Measurements from ENCODE around the gene NPAT.

Gene NPAT

GRCh38 chr11:108220721-108221336 is 1.6 kb downstream of the NPAT start:
- Histone ChIP-seq H3K36me3 (ENCODE audit: control insufficient read depth in 1 of 2, insufficient read depth in 2 of 2, low read length in 2 of 2) (no peaks in the 10 kb centered on the region), H3K9ac (ENCODE audit: low read depth in 1 of 2, low read length in 2 of 2) (peak overlapping the region; percentile 35 to 98), H3K4me3 (ENCODE audit: low read depth in 1 of 2, low read length in 2 of 2) (peak overlapping the region; percentile 91 to 99), H3K9me3 (ENCODE audit: control insufficient read depth in 1 of 2, low read length in 2 of 2) (no peaks in the 10 kb centered on the region), H3K4me1 (ENCODE audit: control insufficient read depth in 1 of 2, insufficient read depth in 2 of 2, low read length in 2 of 2) (peaks cover 21 to 30% of the 10 kb centered on the region in 2 donors), H3K27me3 (ENCODE audit: control insufficient read depth in 1 of 2, insufficient read depth in 2 of 2, low read length in 2 of 2) (no peaks in the 10 kb centered on the region), H3K27ac (ENCODE audit: low read depth, low read length) (no peak overlapping the region)

- Histone ChIP-seq H3K9ac (ENCODE audit: low read depth in 1 of 2, low read length in 2 of 2) (no peak overlapping the region), H3K4me3 (ENCODE audit: low read depth in 1 of 2, low read length in 2 of 2) (no peak overlapping the region), H3K27me3 (ENCODE audit: control insufficient read depth in 1 of 2, insufficient read depth in 2 of 2, low read length in 2 of 2) (no peaks in the 10 kb centered on the region), H3K27ac (ENCODE audit: low read depth, low read length) (no peak overlapping the region), H3K9me3 (ENCODE audit: control insufficient read depth in 1 of 2, low read length in 2 of 2) (no peaks in the 10 kb centered on the region), H3K36me3 (ENCODE audit: control insufficient read depth in 1 of 2, insufficient read depth in 2 of 2, low read length in 2 of 2) (no peaks in the 10 kb centered on the region), H3K4me1 (ENCODE audit: control insufficient read depth in 1 of 2, insufficient read depth in 2 of 2, low read length in 2 of 2) (peaks cover 17 to 22% of the 10 kb centered on the region in 2 donors)
These were observed 3.3 kb downstream of the NPAT start for GRCh38 chr11:108218912-108219783.

- H3K27ac ChIP-seq (ENCODE audit: low read depth, low read length) = no peak overlapping the region
- H3K9me3 ChIP-seq (ENCODE audit: control insufficient read depth in 1 of 2, low read length in 2 of 2) = no peaks in the 10 kb centered on the region
- no peak overlapping the region for H3K4me3 ChIP-seq (ENCODE audit: low read depth in 1 of 2, low read length in 2 of 2)
- peaks cover 0 to 4% of the 10 kb centered on the region in 2 donors for H3K36me3 ChIP-seq (ENCODE audit: control insufficient read depth in 1 of 2, insufficient read depth in 2 of 2, low read length in 2 of 2)
- H3K9ac ChIP-seq (ENCODE audit: low read depth in 1 of 2, low read length in 2 of 2) = no peak overlapping the region
- H3K4me1 ChIP-seq (ENCODE audit: control insufficient read depth in 1 of 2, insufficient read depth in 2 of 2, low read length in 2 of 2) = peaks cover 10 to 16% of the 10 kb centered on the region in 2 donors
- H3K27me3 ChIP-seq (ENCODE audit: control insufficient read depth in 1 of 2, insufficient read depth in 2 of 2, low read length in 2 of 2) = no peaks in the 10 kb centered on the region
These were observed 4.0 kb downstream of the NPAT start for GRCh38 chr11:108218455-108218854.

- Histone ChIP-seq H3K9ac (ENCODE audit: low read depth in 1 of 2, low read length in 2 of 2) (no peak overlapping the region), H3K4me3 (ENCODE audit: low read depth in 1 of 2, low read length in 2 of 2) (no peak overlapping the region), H3K27me3 (ENCODE audit: control insufficient read depth in 1 of 2, insufficient read depth in 2 of 2, low read length in 2 of 2) (no peaks in the 10 kb centered on the region), H3K27ac (ENCODE audit: low read depth, low read length) (no peak overlapping the region), H3K36me3 (ENCODE audit: control insufficient read depth in 1 of 2, insufficient read depth in 2 of 2, low read length in 2 of 2) (peaks cover 0 to 4% of the 10 kb centered on the region in 2 donors), H3K9me3 (ENCODE audit: control insufficient read depth in 1 of 2, low read length in 2 of 2) (no peaks in the 10 kb centered on the region), H3K4me1 (ENCODE audit: control insufficient read depth in 1 of 2, insufficient read depth in 2 of 2, low read length in 2 of 2) (peaks cover 10 to 16% of the 10 kb centered on the region in 2 donors)
These were observed 5.5 kb downstream of the NPAT start for GRCh38 chr11:108216988-108217387.

- Histone ChIP-seq H3K27me3 (ENCODE audit: control insufficient read depth in 1 of 2, insufficient read depth in 2 of 2, low read length in 2 of 2) (no peaks in the 10 kb centered on the region), H3K9ac (ENCODE audit: low read depth in 1 of 2, low read length in 2 of 2) (no peak overlapping the region)
These were observed 8.7 kb downstream of the NPAT start for GRCh38 chr11:108213784-108214183.

GRCh38 chr11:108210441-108210840 is 12.0 kb downstream of the NPAT start:
- H3K4me3 ChIP-seq (ENCODE audit: low read depth in 1 of 2, low read length in 2 of 2) = no peak overlapping the region
- H3K4me1 ChIP-seq (ENCODE audit: control insufficient read depth in 1 of 2, insufficient read depth in 2 of 2, low read length in 2 of 2) = no peaks in the 10 kb centered on the region
- no peak overlapping the region for H3K27ac ChIP-seq (ENCODE audit: low read depth, low read length)
- no peaks in the 10 kb centered on the region for H3K27me3 ChIP-seq (ENCODE audit: control insufficient read depth in 1 of 2, insufficient read depth in 2 of 2, low read length in 2 of 2)
- peaks cover 24 to 40% of the 10 kb centered on the region in 2 donors for H3K36me3 ChIP-seq (ENCODE audit: control insufficient read depth in 1 of 2, insufficient read depth in 2 of 2, low read length in 2 of 2)
- H3K9me3 ChIP-seq (ENCODE audit: control insufficient read depth in 1 of 2, low read length in 2 of 2) = peaks cover 12 to 15% of the 10 kb centered on the region in 2 donors
- H3K9ac ChIP-seq (ENCODE audit: low read depth in 1 of 2, low read length in 2 of 2) = no peak overlapping the region

More at GRCh38 chr11:108213784-108214183, 8.7 kb downstream of the NPAT start:
- no peak overlapping the region for H3K27ac ChIP-seq (ENCODE audit: low read depth, low read length)
- H3K36me3 ChIP-seq (ENCODE audit: control insufficient read depth in 1 of 2, insufficient read depth in 2 of 2, low read length in 2 of 2) = peaks cover 0 to 8% of the 10 kb centered on the region in 2 donors
- no peaks in the 10 kb centered on the region for H3K4me1 ChIP-seq (ENCODE audit: control insufficient read depth in 1 of 2, insufficient read depth in 2 of 2, low read length in 2 of 2)
- no peak overlapping the region for H3K4me3 ChIP-seq (ENCODE audit: low read depth in 1 of 2, low read length in 2 of 2)
- H3K9me3 ChIP-seq (ENCODE audit: control insufficient read depth in 1 of 2, low read length in 2 of 2) = no peaks in the 10 kb centered on the region

- H3K4me1 ChIP-seq (ENCODE audit: control insufficient read depth in 1 of 2, insufficient read depth in 2 of 2, low read length in 2 of 2) = no peaks in the 10 kb centered on the region
- H3K9me3 ChIP-seq (ENCODE audit: control insufficient read depth in 1 of 2, low read length in 2 of 2) = peaks cover 17 to 24% of the 10 kb centered on the region in 2 donors
- H3K36me3 ChIP-seq (ENCODE audit: control insufficient read depth in 1 of 2, insufficient read depth in 2 of 2, low read length in 2 of 2) = peaks cover 24 to 48% of the 10 kb centered on the region in 2 donors
- no peak overlapping the region for H3K9ac ChIP-seq (ENCODE audit: low read depth in 1 of 2, low read length in 2 of 2)
- H3K27me3 ChIP-seq (ENCODE audit: control insufficient read depth in 1 of 2, insufficient read depth in 2 of 2, low read length in 2 of 2) = no peaks in the 10 kb centered on the region
- H3K27ac ChIP-seq (ENCODE audit: low read depth, low read length) = no peak overlapping the region
- H3K4me3 ChIP-seq (ENCODE audit: low read depth in 1 of 2, low read length in 2 of 2) = no peak overlapping the region
These were observed 14.8 kb downstream of the NPAT start for GRCh38 chr11:108207683-108208060.

GRCh38 chr11:108206969-108207682 is 15.3 kb downstream of the NPAT start:
- H3K4me3 ChIP-seq (ENCODE audit: low read depth in 1 of 2, low read length in 2 of 2) = no peak overlapping the region
- H3K36me3 ChIP-seq (ENCODE audit: control insufficient read depth in 1 of 2, insufficient read depth in 2 of 2, low read length in 2 of 2) = peaks cover 24 to 48% of the 10 kb centered on the region in 2 donors
- no peaks in the 10 kb centered on the region for H3K27me3 ChIP-seq (ENCODE audit: control insufficient read depth in 1 of 2, insufficient read depth in 2 of 2, low read length in 2 of 2)
- no peak overlapping the region for H3K27ac ChIP-seq (ENCODE audit: low read depth, low read length)
- peaks cover 17 to 24% of the 10 kb centered on the region in 2 donors for H3K9me3 ChIP-seq (ENCODE audit: control insufficient read depth in 1 of 2, low read length in 2 of 2)
- H3K4me1 ChIP-seq (ENCODE audit: control insufficient read depth in 1 of 2, insufficient read depth in 2 of 2, low read length in 2 of 2) = no peaks in the 10 kb centered on the region
- H3K9ac ChIP-seq (ENCODE audit: low read depth in 1 of 2, low read length in 2 of 2) = no peak overlapping the region

GRCh38 chr11:108206171-108206570 is 16.3 kb downstream of the NPAT start:
- H3K27me3 ChIP-seq (ENCODE audit: control insufficient read depth in 1 of 2, insufficient read depth in 2 of 2, low read length in 2 of 2) = no peaks in the 10 kb centered on the region
- H3K27ac ChIP-seq (ENCODE audit: low read depth, low read length) = no peak overlapping the region
- peaks cover 24 to 48% of the 10 kb centered on the region in 2 donors for H3K36me3 ChIP-seq (ENCODE audit: control insufficient read depth in 1 of 2, insufficient read depth in 2 of 2, low read length in 2 of 2)
- no peak overlapping the region for H3K4me3 ChIP-seq (ENCODE audit: low read depth in 1 of 2, low read length in 2 of 2)
- H3K9me3 ChIP-seq (ENCODE audit: control insufficient read depth in 1 of 2, low read length in 2 of 2) = peaks cover 17 to 24% of the 10 kb centered on the region in 2 donors
- H3K4me1 ChIP-seq (ENCODE audit: control insufficient read depth in 1 of 2, insufficient read depth in 2 of 2, low read length in 2 of 2) = no peaks in the 10 kb centered on the region
- H3K9ac ChIP-seq (ENCODE audit: low read depth in 1 of 2, low read length in 2 of 2) = no peak overlapping the region

Data from duodenal mucosa (tissue), 2 donors.